ENCODE measurements around the gene LARP4B.

The LARP4B gene

GRCh38 chr10:923844-924523, 7.5 kb downstream of the LARP4B start:
- no peak for DNase-seq

- no peak for DNase-seq
Observed at GRCh38 chr10:921471-922414, 9.8 kb downstream of the LARP4B start.

GRCh38 chr10:920450-920849, 11.1 kb downstream of the LARP4B start:
- DNase-seq: no peak

- no peak for DNase-seq
Observed at GRCh38 chr10:919481-919880, 12.0 kb downstream of the LARP4B start.

GRCh38 chr10:917999-918398, 13.5 kb downstream of the LARP4B start:
- no peak for DNase-seq

GRCh38 chr10:917416-917720, 14.1 kb downstream of the LARP4B start:
- no peak for DNase-seq

GRCh38 chr10:916716-917415, 14.6 kb downstream of the LARP4B start:
- no peak for DNase-seq

GRCh38 chr10:909831-910230, 21.7 kb downstream of the LARP4B start:
- no peak for DNase-seq

GRCh38 chr10:905972-906371, 25.5 kb downstream of the LARP4B start:
- DNase-seq: no peak

GRCh38 chr10:905503-905902, 26.0 kb downstream of the LARP4B start:
- DNase-seq: no peak

GRCh38 chr10:904403-904802, 27.1 kb downstream of the LARP4B start:
- DNase-seq: no peak

- no peak for DNase-seq
Observed at GRCh38 chr10:898141-898540, 33.4 kb downstream of the LARP4B start.

- no peak for DNase-seq
Observed at GRCh38 chr10:896982-897381, 34.5 kb downstream of the LARP4B start.

- no peak for DNase-seq
Observed at GRCh38 chr10:895324-895723, 36.2 kb downstream of the LARP4B start.

- no peak for DNase-seq
Observed at GRCh38 chr10:878895-879294, 52.6 kb downstream of the LARP4B start.

GRCh38 chr10:878333-878759, 53.2 kb downstream of the LARP4B start:
- no peak for DNase-seq

GRCh38 chr10:876438-876837, 55.1 kb downstream of the LARP4B start:
- DNase-seq: no peak

GRCh38 chr10:873020-873419, 58.5 kb downstream of the LARP4B start:
- no peak for DNase-seq

GRCh38 chr10:871951-872403, 59.5 kb downstream of the LARP4B start:
- no peak for DNase-seq

GRCh38 chr10:870564-871166, 60.8 kb downstream of the LARP4B start:
- DNase-seq: peak; percentile 8

GRCh38 chr10:869171-869570, 62.3 kb downstream of the LARP4B start:
- DNase-seq: no peak

- DNase-seq: no peak
Observed at GRCh38 chr10:867807-868206, 63.7 kb downstream of the LARP4B start.

GRCh38 chr10:866577-866941, 64.9 kb downstream of the LARP4B start:
- no peak for DNase-seq
